ENCODE data around the gene KMT5C. TPM values are rescaled to one million over a fixed set of nuclear protein-coding genes. Genes with fewer than 3 reads are reported as not detected.

Gene KMT5C
- total and polyA plus RNA-seq, 4 donors = 7.0 to 39.2 (median 23.9) TPM

- Histone ChIP-seq H3K4me3 (ENCODE audit: low read depth, low read length) (no peak overlapping the region), H3K27ac (ENCODE audit: low read depth, low read length) (no peak overlapping the region), H3K36me3 (ENCODE audit: control insufficient read depth, insufficient read depth, low read length) (no peaks in the 10 kb centered on the region), H3K4me1 (ENCODE audit: control insufficient read depth, insufficient read depth, low read length) (peaks cover 22% of the 10 kb centered on the region), H3K27me3 (ENCODE audit: control insufficient read depth, insufficient read depth, low read length) (peaks cover 25% of the 10 kb centered on the region), H3K9me3 (ENCODE audit: control insufficient read depth, insufficient read depth, low read length) (no peaks in the 10 kb centered on the region)
- no peak for DNase-seq (ENCODE audit: low read depth in 4 of 6, low spot score in 6 of 6)
- 67% methylated on average over 7 of the region's 8 CpGs for WGBS (ENCODE audit: insufficient coverage)
Observed at GRCh38 chr19:55365245-55365644, 25.6 kb downstream of the KMT5C start.

GRCh38 chr19:55365964-55366363 is 26.3 kb downstream of the KMT5C start:
- WGBS (ENCODE audit: insufficient coverage) = 69% methylated on average over 17 of the region's 19 CpGs
- Histone ChIP-seq H3K9me3 (ENCODE audit: control insufficient read depth, insufficient read depth, low read length) (no peaks in the 10 kb centered on the region), H3K4me3 (ENCODE audit: low read depth, low read length) (no peak overlapping the region), H3K36me3 (ENCODE audit: control insufficient read depth, insufficient read depth, low read length) (no peaks in the 10 kb centered on the region), H3K4me1 (ENCODE audit: control insufficient read depth, insufficient read depth, low read length) (peaks cover 27% of the 10 kb centered on the region), H3K27me3 (ENCODE audit: control insufficient read depth, insufficient read depth, low read length) (peaks cover 32% of the 10 kb centered on the region), H3K27ac (ENCODE audit: low read depth, low read length) (no peak overlapping the region)
- DNase-seq (ENCODE audit: low read depth in 4 of 6, low spot score in 6 of 6) = no peak

GRCh38 chr19:55366790-55367189 is 27.1 kb downstream of the KMT5C start:
- no peaks in the 10 kb centered on the region for H3K9me3 ChIP-seq (ENCODE audit: control insufficient read depth, insufficient read depth, low read length)
- H3K27ac ChIP-seq (ENCODE audit: low read depth, low read length) = no peak overlapping the region
- WGBS (ENCODE audit: insufficient coverage) = 81% methylated on average over 1 of the region's 3 CpGs
- H3K4me3 ChIP-seq (ENCODE audit: low read depth, low read length) = no peak overlapping the region
- H3K4me1 ChIP-seq (ENCODE audit: control insufficient read depth, insufficient read depth, low read length) = peaks cover 27% of the 10 kb centered on the region
- DNase-seq (ENCODE audit: low read depth in 4 of 6, low spot score in 6 of 6) = no peak
- no peaks in the 10 kb centered on the region for H3K36me3 ChIP-seq (ENCODE audit: control insufficient read depth, insufficient read depth, low read length)
- H3K27me3 ChIP-seq (ENCODE audit: control insufficient read depth, insufficient read depth, low read length) = peaks cover 40% of the 10 kb centered on the region

- Histone ChIP-seq H3K27me3 (ENCODE audit: control insufficient read depth, insufficient read depth, low read length) (peaks cover 51% of the 10 kb centered on the region), H3K4me3 (ENCODE audit: low read depth, low read length) (no peak overlapping the region), H3K9me3 (ENCODE audit: control insufficient read depth, insufficient read depth, low read length) (no peaks in the 10 kb centered on the region), H3K4me1 (ENCODE audit: control insufficient read depth, insufficient read depth, low read length) (peaks cover 23% of the 10 kb centered on the region), H3K36me3 (ENCODE audit: control insufficient read depth, insufficient read depth, low read length) (no peaks in the 10 kb centered on the region), H3K27ac (ENCODE audit: low read depth, low read length) (no peak overlapping the region)
- 80% methylated on average over 16 of the region's 16 CpGs for WGBS (ENCODE audit: insufficient coverage)
- DNase-seq (ENCODE audit: low read depth in 4 of 6, low spot score in 6 of 6) = no peak
Observed at GRCh38 chr19:55368106-55368505, 28.4 kb downstream of the KMT5C start.

- Histone ChIP-seq H3K27me3 (ENCODE audit: control insufficient read depth, insufficient read depth, low read length) (peaks cover 59% of the 10 kb centered on the region), H3K4me3 (ENCODE audit: low read depth, low read length) (no peak overlapping the region), H3K4me1 (ENCODE audit: control insufficient read depth, insufficient read depth, low read length) (peaks cover 27% of the 10 kb centered on the region), H3K27ac (ENCODE audit: low read depth, low read length) (no peak overlapping the region), H3K36me3 (ENCODE audit: control insufficient read depth, insufficient read depth, low read length) (no peaks in the 10 kb centered on the region), H3K9me3 (ENCODE audit: control insufficient read depth, insufficient read depth, low read length) (no peaks in the 10 kb centered on the region)
- DNase-seq (ENCODE audit: low read depth in 4 of 6, low spot score in 6 of 6) = no peak
- WGBS (ENCODE audit: insufficient coverage) = 8% methylated on average over 54 of the region's 54 CpGs
Observed at GRCh38 chr19:55368701-55369563, 29.3 kb downstream of the KMT5C start.

- DNase-seq (ENCODE audit: low read depth in 4 of 6, low spot score in 6 of 6) = peak in 2 of 6 donors; percentile 63 to 78
- H3K4me3 ChIP-seq (ENCODE audit: low read depth, low read length) = peak overlapping the region; percentile 26
- H3K27ac ChIP-seq (ENCODE audit: low read depth, low read length) = no peak overlapping the region
- no peaks in the 10 kb centered on the region for H3K36me3 ChIP-seq (ENCODE audit: control insufficient read depth, insufficient read depth, low read length)
- peaks cover 66% of the 10 kb centered on the region for H3K27me3 ChIP-seq (ENCODE audit: control insufficient read depth, insufficient read depth, low read length)
- H3K9me3 ChIP-seq (ENCODE audit: control insufficient read depth, insufficient read depth, low read length) = no peaks in the 10 kb centered on the region
- WGBS (ENCODE audit: insufficient coverage) = under 1% methylated on average over 53 of the region's 59 CpGs
- H3K4me1 ChIP-seq (ENCODE audit: control insufficient read depth, insufficient read depth, low read length) = peaks cover 32% of the 10 kb centered on the region
Observed at GRCh38 chr19:55369653-55370304, 30.1 kb downstream of the KMT5C start.

- Histone ChIP-seq H3K9me3 (ENCODE audit: control insufficient read depth, insufficient read depth, low read length) (no peaks in the 10 kb centered on the region), H3K36me3 (ENCODE audit: control insufficient read depth, insufficient read depth, low read length) (no peaks in the 10 kb centered on the region), H3K27me3 (ENCODE audit: control insufficient read depth, insufficient read depth, low read length) (peaks cover 67% of the 10 kb centered on the region), H3K4me3 (ENCODE audit: low read depth, low read length) (peak within 1 kb of the TSS; percentile 26), H3K4me1 (ENCODE audit: control insufficient read depth, insufficient read depth, low read length) (peaks cover 32% of the 10 kb centered on the region), H3K27ac (ENCODE audit: low read depth, low read length) (no peak within 1 kb of the TSS)
- DNase-seq (ENCODE audit: low read depth in 4 of 6, low spot score in 6 of 6) = no peak
- 7% methylated on average over 7 of the region's 32 CpGs for WGBS (ENCODE audit: insufficient coverage)
Observed at GRCh38 chr19:55370305-55370988, 30.8 kb downstream of the KMT5C start, which contains the start of gene IL11. Gene IL11 (minus strand): TSS chr19:55370463. CDS start chr19:55370310, 153 bp downstream.

GRCh38 chr19:55372316-55373081 is 32.8 kb downstream of the KMT5C start:
- Histone ChIP-seq H3K27me3 (ENCODE audit: control insufficient read depth, insufficient read depth, low read length) (peaks cover 84% of the 10 kb centered on the region), H3K9me3 (ENCODE audit: control insufficient read depth, insufficient read depth, low read length) (no peaks in the 10 kb centered on the region), H3K4me3 (ENCODE audit: low read depth, low read length) (no peak overlapping the region), H3K36me3 (ENCODE audit: control insufficient read depth, insufficient read depth, low read length) (no peaks in the 10 kb centered on the region), H3K27ac (ENCODE audit: low read depth, low read length) (no peak overlapping the region), H3K4me1 (ENCODE audit: control insufficient read depth, insufficient read depth, low read length) (peaks cover 46% of the 10 kb centered on the region)
- 40% methylated on average over 21 of the region's 24 CpGs for WGBS (ENCODE audit: insufficient coverage)
- DNase-seq (ENCODE audit: low read depth in 4 of 6, low spot score in 6 of 6) = no peak

All from spinal cord (tissue), 10 donors.